ENCODE results near the gene FAM200B. TPM values are rescaled to one million over a fixed set of nuclear protein-coding genes. Genes with fewer than 3 reads are reported as not detected.

FAM200B gene
- total RNA-seq, 1 donor from 2014 or later = 58.3 TPM

DNA sequence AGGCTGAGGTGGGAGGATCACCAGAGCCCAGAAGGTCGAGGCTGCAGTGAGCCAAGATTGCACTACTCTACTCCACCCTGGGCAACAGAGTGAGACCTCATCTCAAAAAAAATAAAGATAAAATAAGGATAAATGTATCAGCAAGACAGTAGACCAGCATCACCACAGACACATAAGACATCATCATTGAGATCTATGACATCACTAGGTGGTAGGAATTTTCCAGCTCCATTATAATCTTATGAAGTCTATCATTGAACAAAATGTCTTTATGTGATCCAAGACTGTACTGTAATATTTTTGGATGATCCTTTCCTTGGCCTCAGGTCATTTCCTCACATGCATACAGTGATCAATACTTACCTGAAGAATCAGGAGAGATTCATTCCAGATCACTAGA lies 8.3 kb upstream of the FAM200B start:
- Histone ChIP-seq H3K4me1 (peaks cover 3% of the 10 kb centered on the region), H3K4me3 (no peak overlapping the region), H3K4me2 (no peak overlapping the region), H3K27me3 (no peaks in the 10 kb centered on the region), H4K20me1 (ENCODE audit: low read depth) (no peaks in the 10 kb centered on the region), H3K9me3 (ENCODE audit: low read depth) (no peaks in the 10 kb centered on the region), H3F3A (ENCODE audit: low read depth) (no peaks in the 10 kb centered on the region), H2AFZ (replicated peaks) (no peak overlapping the region), H3K9ac (no peak overlapping the region), H3K79me2 (ENCODE audit: low read depth) (peaks cover 95% of the 10 kb centered on the region), H3K27ac (no peak overlapping the region), H3K36me3 (no peaks in the 10 kb centered on the region)
- Mint-ChIP-seq H3K4me1 (no peaks in the 10 kb centered on the region), H3K27ac (no peak overlapping the region), H3K27me3 (ENCODE audit: insufficient read depth, low read depth) (no peaks in the 10 kb centered on the region), H3K36me3 (peaks cover 27% of the 10 kb centered on the region), H3K9me3 (peaks cover 3% of the 10 kb centered on the region), H3K4me3 (no peak overlapping the region)
- TF ChIP-seq EZH2 (IDR thresholded peaks at IDR 0.05) (no peak), EZH2phosphoT487 (IDR thresholded peaks at IDR 0.05) (no peak)
- TF ChIP-seq, protein P1, sequence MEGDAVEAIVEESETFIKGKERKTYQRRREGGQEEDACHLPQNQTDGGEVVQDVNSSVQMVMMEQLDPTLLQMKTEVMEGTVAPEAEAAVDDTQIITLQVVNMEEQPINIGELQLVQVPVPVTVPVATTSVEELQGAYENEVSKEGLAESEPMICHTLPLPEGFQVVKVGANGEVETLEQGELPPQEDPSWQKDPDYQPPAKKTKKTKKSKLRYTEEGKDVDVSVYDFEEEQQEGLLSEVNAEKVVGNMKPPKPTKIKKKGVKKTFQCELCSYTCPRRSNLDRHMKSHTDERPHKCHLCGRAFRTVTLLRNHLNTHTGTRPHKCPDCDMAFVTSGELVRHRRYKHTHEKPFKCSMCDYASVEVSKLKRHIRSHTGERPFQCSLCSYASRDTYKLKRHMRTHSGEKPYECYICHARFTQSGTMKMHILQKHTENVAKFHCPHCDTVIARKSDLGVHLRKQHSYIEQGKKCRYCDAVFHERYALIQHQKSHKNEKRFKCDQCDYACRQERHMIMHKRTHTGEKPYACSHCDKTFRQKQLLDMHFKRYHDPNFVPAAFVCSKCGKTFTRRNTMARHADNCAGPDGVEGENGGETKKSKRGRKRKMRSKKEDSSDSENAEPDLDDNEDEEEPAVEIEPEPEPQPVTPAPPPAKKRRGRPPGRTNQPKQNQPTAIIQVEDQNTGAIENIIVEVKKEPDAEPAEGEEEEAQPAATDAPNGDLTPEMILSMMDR (IDR thresholded peaks at IDR 0.05) = no peak
- no peak for DNase-seq (ENCODE audit: low spot score)

DNA sequence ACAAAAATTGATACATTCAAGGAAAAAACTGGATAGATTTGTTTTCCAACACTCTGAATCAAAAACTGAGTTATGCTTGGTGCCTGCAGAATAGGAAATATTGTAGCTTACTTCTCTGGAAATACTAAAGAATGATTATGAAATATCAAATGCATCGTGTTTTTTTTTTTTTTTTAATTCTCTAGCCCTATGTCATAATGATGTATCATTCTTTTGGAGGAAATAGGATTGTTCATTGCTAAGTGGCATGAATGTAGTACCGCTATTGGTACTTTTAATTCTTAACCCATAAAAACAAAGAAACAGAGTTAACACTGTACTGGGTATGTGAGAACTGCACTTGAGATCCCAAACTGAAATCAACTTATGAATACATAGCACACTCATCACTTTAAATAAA lies 7.6 kb upstream of the FAM200B start:
- H3K27me3 ChIP-seq = no peaks in the 10 kb centered on the region

DNA sequence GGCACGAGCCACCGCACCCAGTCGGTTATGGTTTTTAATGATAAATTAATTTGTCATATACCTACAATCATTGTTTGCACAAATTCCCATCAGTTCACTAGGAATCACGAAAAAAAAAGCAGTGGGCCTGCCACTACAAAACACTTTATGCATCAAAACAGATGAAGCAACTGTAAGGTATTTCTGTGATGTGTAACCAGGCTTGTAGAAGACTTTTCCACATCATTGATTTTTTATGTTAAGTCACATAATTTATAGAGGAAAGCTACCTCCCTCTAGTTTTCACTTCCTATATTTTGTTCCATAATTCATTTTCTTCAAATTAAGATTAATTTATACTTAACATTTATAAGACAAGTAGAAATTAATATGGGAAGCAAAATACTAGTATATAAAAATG lies 6.7 kb upstream of the FAM200B start:
- H3K4me3 Mint-ChIP-seq = no peak overlapping the region
- peaks cover 8% of the 10 kb centered on the region for H3K9me3 Mint-ChIP-seq
- DNase-seq (ENCODE audit: low spot score) = no peak
- Histone ChIP-seq H3K27me3 (no peaks in the 10 kb centered on the region), H3K4me3 (no peak overlapping the region), H3K4me1 (peaks cover 14% of the 10 kb centered on the region), H3K36me3 (no peaks in the 10 kb centered on the region), H2AFZ (replicated peaks) (no peak overlapping the region), H3K9ac (no peak overlapping the region), H3K4me2 (no peak overlapping the region), H3K9me3 (ENCODE audit: low read depth) (no peaks in the 10 kb centered on the region), H3F3A (ENCODE audit: low read depth) (no peaks in the 10 kb centered on the region), H3K79me2 (ENCODE audit: low read depth) (peaks cover 99% of the 10 kb centered on the region), H4K20me1 (ENCODE audit: low read depth) (no peaks in the 10 kb centered on the region), H3K27ac (no peak overlapping the region)
- H3K27me3 Mint-ChIP-seq (ENCODE audit: insufficient read depth, low read depth) = no peaks in the 10 kb centered on the region
- H3K36me3 Mint-ChIP-seq = peaks cover 33% of the 10 kb centered on the region
- no peak for TF ChIP-seq EZH2phosphoT487 (IDR thresholded peaks at IDR 0.05)
- TF ChIP-seq EZH2 (IDR thresholded peaks at IDR 0.05) = no peak
- TF ChIP-seq, protein P1 (IDR thresholded peaks at IDR 0.05) = no peak
- peaks cover 4% of the 10 kb centered on the region for H3K4me1 Mint-ChIP-seq
- H3K27ac Mint-ChIP-seq = no peak overlapping the region

More for the DNA sequence above, 7.6 kb upstream of the FAM200B start:
- DNase-seq (ENCODE audit: low spot score) = no peak
- Mint-ChIP-seq H3K4me3 (no peak overlapping the region), H3K27ac (no peak overlapping the region), H3K27me3 (ENCODE audit: insufficient read depth, low read depth) (no peaks in the 10 kb centered on the region), H3K4me1 (no peaks in the 10 kb centered on the region), H3K9me3 (peaks cover 3% of the 10 kb centered on the region), H3K36me3 (peaks cover 29% of the 10 kb centered on the region)
- Histone ChIP-seq H2AFZ (replicated peaks) (no peak overlapping the region), H3F3A (ENCODE audit: low read depth) (no peaks in the 10 kb centered on the region), H3K4me3 (no peak overlapping the region), H3K9me3 (ENCODE audit: low read depth) (no peaks in the 10 kb centered on the region), H3K4me1 (peaks cover 7% of the 10 kb centered on the region), H3K9ac (no peak overlapping the region), H3K27ac (no peak overlapping the region), H3K36me3 (no peaks in the 10 kb centered on the region), H3K79me2 (ENCODE audit: low read depth) (peaks cover 97% of the 10 kb centered on the region), H4K20me1 (ENCODE audit: low read depth) (no peaks in the 10 kb centered on the region), H3K4me2 (no peak overlapping the region)
- TF ChIP-seq EZH2phosphoT487 (IDR thresholded peaks at IDR 0.05) (no peak), EZH2 (IDR thresholded peaks at IDR 0.05) (no peak)
- TF ChIP-seq, protein P1 (IDR thresholded peaks at IDR 0.05) = no peak

Measured in neural progenitor cell (in vitro differentiated cells).